HCT116 (cell line): ENCODE data around the gene DERA. TPM values are rescaled to one million over a fixed set of nuclear protein-coding genes. Genes with fewer than 3 reads are reported as not detected.

Source experiments
- ATAC-seq: fragments of 200-7000 bp; cut with Tn5 transposase; 2 replicates; pipeline ENCODE4 v1.9.1; 2020; ENCODE audit warnings: mild to moderate bottlenecking, moderate library complexity
- BruUV-seq: library from RNA; stranded (reverse); fragments of 400-500 nt; replicated peaks from 2 replicates; lab custom pipeline; 2021; lab: Mats Ljungman, UMichigan
- CTCF ChIA-PET: fragments of 300-600 bp; sonication (Branson Sonifier 250); formaldehyde crosslinking; loops from one replicate; lab custom pipeline; 2021; ENCODE audit warnings: antibody characterized with exemption; lab: Charles Lee
- POLR2A ChIA-PET: fragments of 300-600, 350-600 bp; sonication (Branson Sonifier 250); formaldehyde crosslinking; loops from one replicate; lab custom pipeline; 2021; ENCODE audit warnings: antibody characterized with exemption; lab: Charles Lee
- RAD21 ChIA-PET, 2 experiments: fragments of 300-600 bp; sonication (Branson Sonifier 250); formaldehyde crosslinking; loops; one replicate each; lab custom pipeline; 2023; ENCODE audit warnings: low total read pairs in 2 of 2; ENCODE audit not compliant: uncharacterized antibody in 2 of 2, unreplicated experiment in 2 of 2, low non-redundant PET in 1 of 2; lab: Charles Lee
- DNase-seq: peaks from one replicate; pipeline ENCODE4 v3.0.0-alpha.2; 2010; ENCODE audit warnings: low read depth, low spot score
- H2AFZ ChIP-seq: fragments of 200-600 bp; shearing (Covaris generic), sonication (generic); 2 replicates; pipeline ENCODE4 v1.6.1; 2017; ENCODE audit warnings: low read depth, mixed run types, mixed read lengths, antibody characterized with exemption, low read length; ENCODE audit not compliant: poor library complexity, severe bottlenecking
- H3K27ac ChIP-seq: 2 replicates; pipeline ENCODE4 v1.5.1; 2012; ENCODE audit warnings: low read depth, low read length
- H3K27me3 ChIP-seq: fragments of 200-600 bp; sonication (generic); 2 replicates; pipeline ENCODE4 v1.6.1; 2016; ENCODE audit warnings: mixed run types, low read length, mixed read lengths; ENCODE audit not compliant: insufficient read depth
- H3K36me3 ChIP-seq, 2 experiments: fragments of 200-500 bp in 1 of 2; fragments of 200-600 bp in 1 of 2; sonication (Bioruptor generic) in 1 of 2; sonication (generic) in 1 of 2; 2 replicates each; pipeline versions ENCODE4 v1.5.1 to v1.6.1; 2014 to 2016; ENCODE audit warnings: low read length in 2 of 2, inconsistent platforms in 1 of 2, mixed read lengths in 1 of 2, mixed run types in 1 of 2; ENCODE audit not compliant: insufficient read depth in 2 of 2, control insufficient read depth in 1 of 2
- H3K4me1 ChIP-seq, 2 experiments: fragments of 200-600 bp in 1 of 2; sonication (generic) in 1 of 2; 2 replicates each; pipeline versions ENCODE4 v1.5.1 to v1.6.1; 2012 to 2017; ENCODE audit warnings: low read length in 2 of 2, inconsistent platforms in 1 of 2, mild to moderate bottlenecking in 1 of 2, mixed read lengths in 1 of 2, mixed run types in 1 of 2, moderate library complexity in 1 of 2; ENCODE audit not compliant: insufficient read depth in 2 of 2, control insufficient read depth in 1 of 2
- H3K4me2 ChIP-seq: fragments of 200-600 bp; sonication (generic); 2 replicates; pipeline ENCODE4 v1.6.1; 2017; ENCODE audit warnings: mixed run types, low read length, mixed read lengths
- H3K4me3 ChIP-seq, 2 experiments: fragments of 200-600 bp in 1 of 2; sonication (generic) in 1 of 2; replicated peaks in 1 of 2; 2 replicates each; pipeline ENCODE4 v1.5.1; 2011 to 2016; ENCODE audit warnings: low read length in 2 of 2, control low read depth in 1 of 2, low read depth in 1 of 2, mild to moderate bottlenecking in 1 of 2, mixed read lengths in 1 of 2, mixed run types in 1 of 2
- H3K79me2 ChIP-seq: fragments of 200-600 bp; sonication (generic); 2 replicates; pipeline ENCODE4 v1.6.1; 2017; ENCODE audit warnings: mild to moderate bottlenecking, mixed run types, low read length, moderate library complexity, mixed read lengths; ENCODE audit not compliant: insufficient read depth
- H3K9ac ChIP-seq: fragments of 200-600 bp; sonication (generic); 2 replicates; pipeline ENCODE4 v1.6.1; 2016; ENCODE audit warnings: low read length, mixed read lengths
- H3K9me2 ChIP-seq: fragments of 200-600 bp; sonication (generic), shearing (Covaris generic); 2 replicates; pipeline ENCODE4 v1.6.1; 2017; ENCODE audit warnings: mixed run types, mild to moderate bottlenecking, moderate library complexity; ENCODE audit not compliant: insufficient read depth
- H3K9me3 ChIP-seq, 2 experiments: fragments of 200-500 bp in 1 of 2; fragments of 200-600 bp in 1 of 2; sonication (Bioruptor generic) in 1 of 2; sonication (generic) in 1 of 2; 2 replicates each; pipeline ENCODE4 v1.6.1; 2014 to 2017; ENCODE audit warnings: low read length in 2 of 2, mixed read lengths in 2 of 2, inconsistent platforms in 1 of 2, low read depth in 1 of 2, mild to moderate bottlenecking in 1 of 2, mixed run types in 1 of 2, moderate library complexity in 1 of 2; ENCODE audit not compliant: control insufficient read depth in 1 of 2, insufficient read depth in 1 of 2
- H4K20me1 ChIP-seq: fragments of 200-600 bp; sonication (generic), shearing (Covaris generic); 2 replicates; pipeline ENCODE4 v1.6.1; 2017; ENCODE audit warnings: mixed run types, mild to moderate bottlenecking, moderate library complexity; ENCODE audit not compliant: insufficient read depth
- ATF3 ChIP-seq: IDR thresholded peaks from 2 replicates; pipeline ENCODE4 v1.6.1; 2012
- CBX3 ChIP-seq: IDR thresholded peaks from 2 replicates; pipeline ENCODE4 v1.6.1; 2012; ENCODE audit warnings: low read depth
- EGR1 ChIP-seq: IDR thresholded peaks from 2 replicates; pipeline ENCODE4 v1.6.1; 2012; ENCODE audit warnings: low read depth
- EZH2 ChIP-seq: fragments of 200-600 bp; sonication (generic); IDR thresholded peaks from 2 replicates; pipeline ENCODE4 v1.6.1; 2017; ENCODE audit warnings: antibody characterized with exemption, mixed run types
- EZH2phosphoT487 ChIP-seq: fragments of 200-600 bp; IDR thresholded peaks from 2 replicates; pipeline ENCODE4 v1.6.1; 2018; ENCODE audit warnings: antibody characterized with exemption, borderline replicate concordance
- JUND ChIP-seq: IDR thresholded peaks from 2 replicates; pipeline ENCODE4 v1.6.1; 2012
- POLR2AphosphoS5 ChIP-seq: IDR thresholded peaks from 2 replicates; pipeline ENCODE4 v1.6.1; 2011; ENCODE audit warnings: mild to moderate bottlenecking, low read depth, low read length, moderate library complexity
- REST ChIP-seq: IDR thresholded peaks from 2 replicates; pipeline ENCODE4 v1.6.1; 2012; ENCODE audit warnings: low read depth
- SIN3A ChIP-seq: IDR thresholded peaks from 2 replicates; pipeline ENCODE4 v1.6.1; 2012; ENCODE audit warnings: low read depth
- TCF7L2 ChIP-seq: IDR thresholded peaks from 2 replicates; pipeline ENCODE4 v1.7.0; 2011; ENCODE audit warnings: borderline replicate concordance, inconsistent platforms; ENCODE audit not compliant: insufficient read depth, insufficient read length; ENCODE audit errors: extremely low read depth
- YY1 ChIP-seq: IDR thresholded peaks from 2 replicates; pipeline ENCODE4 v1.6.1; 2011; ENCODE audit warnings: low read length, low read depth, moderate library complexity, mild to moderate bottlenecking; ENCODE audit not compliant: insufficient replicate concordance; ENCODE audit errors: extremely low read depth
- ZFX ChIP-seq: fragments of 450-650 bp; IDR thresholded peaks from 2 replicates; pipeline ENCODE4 v1.6.1; 2017
- ZNF274 ChIP-seq: fragments of 200-500 bp; sonication (Bioruptor generic); IDR thresholded peaks from 2 replicates; pipeline ENCODE4 v1.6.1; 2014; ENCODE audit warnings: mild to moderate bottlenecking, low read depth, low read length, inconsistent platforms
- intact Hi-C: fragments of 100-400 bp; cut with micrococcal nuclease; formaldehyde crosslinking; loops from 2 replicates; pipeline ENCODE4 v1.10.0; 2022
- total RNA-seq: library from RNA; stranded (reverse); gene quantifications from one replicate; pipeline ENCODE4 v1.2.1, GENCODE V29; 2021; ENCODE audit not compliant: unreplicated experiment
- TF ChIP-seq, protein P1 (sequence below): IDR thresholded peaks from 2 replicates; pipeline ENCODE4 v1.6.1; 2012

DERA gene
- total RNA-seq, 1 experiment from 2014 or later = 32.6 TPM

- RAD21 ChIA-PET = no interaction called here
- no TSS peak for BruUV-seq
- Histone ChIP-seq H3K79me2 (no peaks in the 10 kb centered on the region; the same call in 1 of the 2 replicates), H3K9ac (no peak overlapping the region), H3K4me2 (no peak overlapping the region; the same call in 1 of the 2 replicates), H3K9me2 (no peaks in the 10 kb centered on the region), H3K4me3 (no peak overlapping the region), H3K27ac (no peak overlapping the region), H3K9me3 (no peaks in the 10 kb centered on the region), H3K36me3 (no peaks in the 10 kb centered on the region), H4K20me1 (no peaks in the 10 kb centered on the region), H3K4me1 (peaks cover 2 to 22% of the 10 kb centered on the region in 2 experiments; a peak in 3 of 4 replicates), H2AFZ (no peak overlapping the region), H3K27me3 (no peaks in the 10 kb centered on the region)
- intact Hi-C loops = no loop called here
- DNase-seq = no peak
- POLR2A ChIA-PET = no interaction called here
- no peak for ATAC-seq
- CTCF ChIA-PET = no interaction called here
- TF ChIP-seq CBX3 = no peak
- no peak for TF ChIP-seq ZFX
- TF ChIP-seq JUND = no peak
- TF ChIP-seq ZNF274 = no peak
- TF ChIP-seq, protein P1, sequence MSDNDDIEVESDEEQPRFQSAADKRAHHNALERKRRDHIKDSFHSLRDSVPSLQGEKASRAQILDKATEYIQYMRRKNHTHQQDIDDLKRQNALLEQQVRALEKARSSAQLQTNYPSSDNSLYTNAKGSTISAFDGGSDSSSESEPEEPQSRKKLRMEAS = no peak
- TF ChIP-seq YY1 = no peak
- no peak for TF ChIP-seq TCF7L2
- TF ChIP-seq REST = no peak
- no peak for TF ChIP-seq ATF3
- TF ChIP-seq POLR2AphosphoS5 = no peak
- no peak for TF ChIP-seq EZH2
- TF ChIP-seq SIN3A = no peak
- TF ChIP-seq EGR1 = no peak
- TF ChIP-seq EZH2phosphoT487 = no peak
Measured at GRCh38 chr12:15932327-15932726, 21.2 kb downstream of the DERA start.
